Lung (tissue), 12 donors: Measurements from ENCODE around the gene STX11. TPM values are rescaled to one million over a fixed set of nuclear protein-coding genes. Genes with fewer than 3 reads are reported as not detected.

Experiments
- ATAC-seq: fragments of 200-7000 bp; cut with Tn5 transposase; one replicate; pipeline ENCODE4 v1.9.1; 2020; ENCODE audit warnings: moderate number of reproducible peaks; ENCODE audit not compliant: insufficient read depth, low FRiP score
- DNase-seq, 3 donors: peaks; one replicate each; pipeline ENCODE4 v3.0.0-alpha.2; 2013 to 2017
- H3K27ac ChIP-seq, 2 donors: one replicate each; pipeline ENCODE4 v1.5.1; 2013; ENCODE audit warnings: mild to moderate bottlenecking in 2 of 2, moderate library complexity in 2 of 2, control low read depth in 1 of 2, inconsistent platforms in 1 of 2, low read depth in 1 of 2, low read length in 1 of 2
- H3K27me3 ChIP-seq, 3 donors: one replicate each; pipeline ENCODE4 v1.5.1; 2013; ENCODE audit warnings: low read length in 2 of 3; ENCODE audit not compliant: control insufficient read depth in 3 of 3, insufficient read depth in 3 of 3
- H3K36me3 ChIP-seq, 4 donors: one replicate each; pipeline ENCODE4 v1.5.1; 2013; ENCODE audit warnings: low read length in 4 of 4, mild to moderate bottlenecking in 1 of 4, moderate library complexity in 1 of 4; ENCODE audit not compliant: control insufficient read depth in 4 of 4, insufficient read depth in 4 of 4
- H3K4me1 ChIP-seq, 5 donors: one replicate each; pipeline ENCODE4 v1.5.1; 2013; ENCODE audit warnings: low read length in 5 of 5, mild to moderate bottlenecking in 2 of 5, moderate library complexity in 1 of 5; ENCODE audit not compliant: control insufficient read depth in 5 of 5, insufficient read depth in 5 of 5
- H3K4me3 ChIP-seq: one replicate; pipeline ENCODE4 v1.5.1; 2013; ENCODE audit warnings: mild to moderate bottlenecking, control low read depth, moderate library complexity
- H3K9ac ChIP-seq, 2 donors: one replicate each; pipeline ENCODE4 v1.5.1; 2013; ENCODE audit warnings: low read length in 2 of 2, control low read depth in 1 of 2; ENCODE audit not compliant: insufficient read depth in 1 of 2
- H3K9me3 ChIP-seq, 4 donors: one replicate each; pipeline ENCODE4 v1.5.1; 2013; ENCODE audit warnings: low read length in 3 of 4, mild to moderate bottlenecking in 1 of 4, moderate library complexity in 1 of 4; ENCODE audit not compliant: control insufficient read depth in 4 of 4, insufficient read depth in 3 of 4
- CTCF ChIP-seq: IDR thresholded peaks from 2 replicates; pipeline ENCODE4 v1.5.1; 2012; ENCODE audit warnings: mild to moderate bottlenecking; ENCODE audit errors: control extremely low read depth, extremely low read depth
- WGBS, 2 donors: extraction: QIAGEN DNeasy Blood & Tissue Kit; methylation state at CpG; one replicate each; pipeline ENCODE4 v1.1.7; 2013; 5-methylcytosine and 5-hydroxymethylcytosine counted together
- polyA plus RNA-seq, 2 donors: library from polyadenylated mRNA; stranded (reverse); fragments of 200-250 nt; gene quantifications; one replicate each; pipeline ENCODE4 v1.2.1, GENCODE V29; 2013
- total RNA-seq, 2 donors: library from RNA; depleted of rRNA in 1 of 2; stranded (reverse); fragments of >200 nt in 1 of 2; gene quantifications; one replicate each; pipeline ENCODE4 v1.2.1, GENCODE V29; 2014 to 2021
- donor health status: control.
- donor health status: control.
- donor health status: Bipolar disorder and iron deficiency.
- donor health status: healthy.
- donor health status: DM: yes; HTN: yes; CAD: no.

STX11 gene
- total and polyA plus RNA-seq, 4 donors = 10.6 to 62.7 (median 35.7) TPM

GRCh38 chr6:144170044-144170443 is 19.7 kb downstream of the STX11 start:
- DNase-seq = no peak
- H3K27me3 ChIP-seq = no peaks in the 10 kb centered on the region

GRCh38 chr6:144171406-144171805 is 21.1 kb downstream of the STX11 start:
- Histone ChIP-seq H3K27me3 (no peaks in the 10 kb centered on the region), H3K9ac (no peak overlapping the region), H3K27ac (no peak overlapping the region), H3K9me3 (peaks cover 0 to 2% (median 0%) of the 10 kb centered on the region in 4 donors), H3K36me3 (peaks cover 0 to 10% (median 5%) of the 10 kb centered on the region in 4 donors), H3K4me1 (peaks cover 0 to 6% (median 0%) of the 10 kb centered on the region in 5 donors), H3K4me3 (no peak overlapping the region)
- 76 to 88% methylated on average over 3 of the region's 3 CpGs for WGBS, 2 donors
- DNase-seq (no peak), ATAC-seq (no peak)
- no peak for TF ChIP-seq CTCF

More at GRCh38 chr6:144170044-144170443, 19.7 kb downstream of the STX11 start:
- no peak overlapping the region for H3K27ac ChIP-seq
- H3K9ac ChIP-seq = no peak overlapping the region
- H3K9me3 ChIP-seq = peaks cover 0 to 2% (median 0%) of the 10 kb centered on the region in 4 donors
- H3K36me3 ChIP-seq = peaks cover 0 to 10% (median 5%) of the 10 kb centered on the region in 4 donors
- no peak for ATAC-seq
- H3K4me3 ChIP-seq = no peak overlapping the region
- peaks cover 0 to 6% (median 0%) of the 10 kb centered on the region in 5 donors for H3K4me1 ChIP-seq
- no peak for TF ChIP-seq CTCF
- WGBS, 2 donors = 90 to 95% methylated on average over 2 of the region's 2 CpGs

GRCh38 chr6:144174006-144174405 is 23.7 kb downstream of the STX11 start:
- no peak for ATAC-seq
- Histone ChIP-seq H3K4me3 (no peak overlapping the region), H3K27ac (no peak overlapping the region), H3K4me1 (peaks cover 0 to 6% (median 0%) of the 10 kb centered on the region in 5 donors), H3K27me3 (no peaks in the 10 kb centered on the region), H3K36me3 (peaks cover 0 to 9% (median 3%) of the 10 kb centered on the region in 4 donors), H3K9me3 (peaks cover 0 to 2% (median 0%) of the 10 kb centered on the region in 4 donors), H3K9ac (no peak overlapping the region)
- WGBS, 2 donors = 76 to 88% methylated on average over 5 of the region's 5 CpGs
- no peak for DNase-seq
- no peak for TF ChIP-seq CTCF

GRCh38 chr6:144176043-144176442 is 25.7 kb downstream of the STX11 start:
- WGBS, 2 donors = 93 to 95% methylated on average over 5 of the region's 5 CpGs
- ATAC-seq = no peak
- DNase-seq = no peak
- peaks cover 0 to 2% (median 0%) of the 10 kb centered on the region in 4 donors for H3K9me3 ChIP-seq
- peaks cover 0 to 3% (median 2%) of the 10 kb centered on the region in 4 donors for H3K36me3 ChIP-seq
- no peaks in the 10 kb centered on the region for H3K27me3 ChIP-seq
- no peak overlapping the region for H3K27ac ChIP-seq
- peaks cover 0 to 8% (median 0%) of the 10 kb centered on the region in 5 donors for H3K4me1 ChIP-seq
- no peak overlapping the region for H3K9ac ChIP-seq
- TF ChIP-seq CTCF = no peak
- no peak overlapping the region for H3K4me3 ChIP-seq
